Neuronal stem cell (in vitro differentiated cells): ENCODE results near the gene ANOS1.

ENCODE experiments used
- DNase-seq: peaks from one replicate; pipeline ENCODE4 v3.0.0-alpha.2; 2013; ENCODE audit warnings: low spot score
- H2AFZ ChIP-seq: one replicate; pipeline ENCODE4 v1.6.1; 2013; ENCODE audit warnings: mild to moderate bottlenecking, low read length, inconsistent platforms
- H2AK5ac ChIP-seq: 2 replicates; pipeline ENCODE4 v1.6.1; 2013; ENCODE audit warnings: low read depth, mild to moderate bottlenecking, inconsistent platforms, low read length, moderate library complexity, mixed read lengths
- H2BK120ac ChIP-seq: 2 replicates; pipeline ENCODE4 v1.6.1; 2013; ENCODE audit warnings: low read depth, mild to moderate bottlenecking, inconsistent platforms, low read length, moderate library complexity, mixed read lengths
- H2BK12ac ChIP-seq: one replicate; pipeline ENCODE4 v1.6.1; 2013; ENCODE audit warnings: low read length, inconsistent platforms
- H2BK15ac ChIP-seq: 2 replicates; pipeline ENCODE4 v1.6.1; 2013; ENCODE audit warnings: mild to moderate bottlenecking, low read length, inconsistent platforms, mixed read lengths
- H2BK5ac ChIP-seq: one replicate; pipeline ENCODE4 v1.6.1; 2013; ENCODE audit warnings: inconsistent platforms, mild to moderate bottlenecking, low read length, moderate library complexity
- H3K14ac ChIP-seq: one replicate; pipeline ENCODE4 v1.6.1; 2013; ENCODE audit warnings: low read length, inconsistent platforms
- H3K18ac ChIP-seq: 2 replicates; pipeline ENCODE4 v1.6.1; 2013; ENCODE audit warnings: low read length, inconsistent platforms
- H3K23ac ChIP-seq: 2 replicates; pipeline ENCODE4 v1.6.1; 2013; ENCODE audit warnings: low read depth, mild to moderate bottlenecking, mixed read lengths, low read length, inconsistent platforms; ENCODE audit not compliant: poor library complexity
- H3K27ac ChIP-seq: replicated peaks from 3 replicates; pipeline ENCODE4 v1.5.1; 2013; ENCODE audit warnings: low read length, inconsistent platforms
- H3K27me3 ChIP-seq, 3 experiments: 2 replicates each; pipeline ENCODE4 v1.6.1; 2013; ENCODE audit warnings: low read length in 3 of 3, mild to moderate bottlenecking in 2 of 3, inconsistent platforms in 1 of 3, low read depth in 1 of 3, mixed read lengths in 1 of 3, moderate library complexity in 1 of 3; ENCODE audit not compliant: control insufficient read depth in 3 of 3, insufficient read depth in 3 of 3
- H3K36me3 ChIP-seq, 2 donors: replicated peaks in 1 of 2; 2 replicates each; pipeline ENCODE4 v1.6.1; 2013; ENCODE audit warnings: low read length in 2 of 2; ENCODE audit not compliant: control insufficient read depth in 2 of 2, insufficient read depth in 2 of 2
- H3K4ac ChIP-seq: 2 replicates; pipeline ENCODE4 v1.6.1; 2013; ENCODE audit warnings: inconsistent platforms, mild to moderate bottlenecking, low read length, moderate library complexity
- H3K4me1 ChIP-seq, 2 donors: 1 replicate in 1 of 2; 2 replicates in 1 of 2; pipeline ENCODE4 v1.6.1; 2013; ENCODE audit warnings: low read length in 2 of 2, low read depth in 1 of 2; ENCODE audit not compliant: control insufficient read depth in 2 of 2, insufficient read depth in 1 of 2
- H3K4me2 ChIP-seq: one replicate; pipeline ENCODE4 v1.6.1; 2013; ENCODE audit warnings: mild to moderate bottlenecking, low read length, inconsistent platforms; ENCODE audit not compliant: insufficient read depth, poor library complexity, severe bottlenecking
- H3K4me3 ChIP-seq, 2 donors: 2 replicates each; pipeline ENCODE4 v1.5.1; 2013; ENCODE audit warnings: low read length in 2 of 2, mild to moderate bottlenecking in 2 of 2, inconsistent platforms in 1 of 2, moderate library complexity in 1 of 2
- H3K79me1 ChIP-seq: one replicate; pipeline ENCODE4 v1.6.1; 2013; ENCODE audit warnings: low read depth, mild to moderate bottlenecking, inconsistent platforms, low read length, moderate library complexity
- H3K9ac ChIP-seq: one replicate; pipeline ENCODE4 v1.6.1; 2013; ENCODE audit warnings: mild to moderate bottlenecking, low read depth, low read length, inconsistent platforms; ENCODE audit not compliant: poor library complexity
- H3K9me3 ChIP-seq, 2 donors: replicated peaks in 1 of 2; 2 replicates each; pipeline versions ENCODE3 to v1.6.1; 2013; ENCODE audit warnings: low read length in 2 of 2, mild to moderate bottlenecking in 2 of 2, inconsistent platforms in 1 of 2, low read depth in 1 of 2, mixed read lengths in 1 of 2, moderate library complexity in 1 of 2; ENCODE audit not compliant: control insufficient read depth in 2 of 2, insufficient read depth in 1 of 2
- H4K8ac ChIP-seq: one replicate; pipeline ENCODE4 v1.6.1; 2013; ENCODE audit warnings: low read depth, mild to moderate bottlenecking, inconsistent platforms, low read length, moderate library complexity
- H4K91ac ChIP-seq: one replicate; pipeline ENCODE4 v1.6.1; 2013; ENCODE audit warnings: low read length, low read depth, mild to moderate bottlenecking, inconsistent platforms; ENCODE audit not compliant: poor library complexity
- WGBS, 2 donors: extraction: QIAGEN DNeasy Blood & Tissue Kit; methylation state at CpG; one replicate each; pipeline ENCODE4 v1.1.7; 2013; ENCODE audit warnings: missing lambda C conversion rate in 2 of 2, mixed read lengths in 1 of 2; ENCODE audit not compliant: insufficient read length in 2 of 2, insufficient replicate concordance in 1 of 2; ENCODE audit errors: extremely low coverage in 2 of 2; 5-methylcytosine and 5-hydroxymethylcytosine counted together

ANOS1 gene

GRCh38 chrX:8653956-8654355 is 78.0 kb downstream of the ANOS1 start:
- H3K14ac ChIP-seq: no peak overlapping the region
- H4K91ac ChIP-seq: no peak overlapping the region
- H3K4me2 ChIP-seq: no peak overlapping the region
- no peaks in the 10 kb centered on the region for H3K4me1 ChIP-seq
- H2BK15ac ChIP-seq: no peak overlapping the region
- H3K27ac ChIP-seq: no peak overlapping the region
- H2BK5ac ChIP-seq: no peak overlapping the region
- no peak overlapping the region for H2BK120ac ChIP-seq
- H2BK12ac ChIP-seq: no peak overlapping the region
- no peak overlapping the region for H4K8ac ChIP-seq
- H3K23ac ChIP-seq: no peak overlapping the region
- no peak overlapping the region for H3K4me3 ChIP-seq
- no peak for DNase-seq
- H3K4ac ChIP-seq: no peak overlapping the region
- H3K9ac ChIP-seq: no peak overlapping the region
- H3K18ac ChIP-seq: no peak overlapping the region
- H3K36me3 ChIP-seq: no peaks in the 10 kb centered on the region
- no peak overlapping the region for H2AK5ac ChIP-seq
- H3K9me3 ChIP-seq: peaks cover 0 to 1% of the 10 kb centered on the region in 2 donors
- H3K79me1 ChIP-seq: no peaks in the 10 kb centered on the region
- no CpG with 5 or more reads among the region's 2 CpGs for WGBS, 2 donors
- no peaks in the 10 kb centered on the region for H3K27me3 ChIP-seq
- no peak overlapping the region for H2AFZ ChIP-seq

- Histone ChIP-seq H4K91ac (no peak overlapping the region), H3K4me2 (no peak overlapping the region), H2BK5ac (no peak overlapping the region), H3K23ac (no peak overlapping the region), H3K27ac (no peak overlapping the region), H3K18ac (no peak overlapping the region), H3K36me3 (no peaks in the 10 kb centered on the region), H3K9me3 (no peaks in the 10 kb centered on the region), H3K9ac (no peak overlapping the region), H2BK12ac (no peak overlapping the region), H3K4me3 (no peak overlapping the region), H2AFZ (no peak overlapping the region), H4K8ac (no peak overlapping the region), H3K4me1 (no peaks in the 10 kb centered on the region), H3K4ac (no peak overlapping the region), H2AK5ac (no peak overlapping the region), H3K27me3 (no peaks in the 10 kb centered on the region), H2BK15ac (no peak overlapping the region), H3K79me1 (no peaks in the 10 kb centered on the region), H3K14ac (no peak overlapping the region), H2BK120ac (no peak overlapping the region)
- no peak for DNase-seq
Observed at GRCh38 chrX:8649969-8650368, 82.0 kb downstream of the ANOS1 start.

GRCh38 chrX:8647176-8647575 is 84.8 kb downstream of the ANOS1 start:
- no peaks in the 10 kb centered on the region for H3K36me3 ChIP-seq
- no peak overlapping the region for H3K27ac ChIP-seq
- H2BK120ac ChIP-seq: no peak overlapping the region
- no peak overlapping the region for H3K18ac ChIP-seq
- no peak overlapping the region for H2BK15ac ChIP-seq
- H3K9me3 ChIP-seq: no peaks in the 10 kb centered on the region
- H3K4me2 ChIP-seq: no peak overlapping the region
- H2BK12ac ChIP-seq: no peak overlapping the region
- DNase-seq: no peak
- no peak overlapping the region for H3K4me3 ChIP-seq
- no peak overlapping the region for H3K14ac ChIP-seq
- H3K79me1 ChIP-seq: no peaks in the 10 kb centered on the region
- H3K27me3 ChIP-seq: no peaks in the 10 kb centered on the region
- no CpG with 5 or more reads among the region's 7 CpGs for WGBS, 2 donors
- no peak overlapping the region for H3K4ac ChIP-seq
- no peak overlapping the region for H2AK5ac ChIP-seq
- H3K9ac ChIP-seq: no peak overlapping the region
- H4K8ac ChIP-seq: no peak overlapping the region
- H3K4me1 ChIP-seq: no peaks in the 10 kb centered on the region
- H3K23ac ChIP-seq: no peak overlapping the region
- no peak overlapping the region for H2BK5ac ChIP-seq
- no peak overlapping the region for H2AFZ ChIP-seq
- no peak overlapping the region for H4K91ac ChIP-seq

GRCh38 chrX:8639949-8640475 is 91.9 kb downstream of the ANOS1 start:
- Histone ChIP-seq H3K18ac (no peak overlapping the region), H3K9me3 (no peaks in the 10 kb centered on the region), H2BK12ac (no peak overlapping the region), H3K4me1 (no peaks in the 10 kb centered on the region), H4K91ac (no peak overlapping the region), H3K4me3 (no peak overlapping the region), H3K36me3 (no peaks in the 10 kb centered on the region), H3K4me2 (no peak overlapping the region), H2AK5ac (no peak overlapping the region), H2AFZ (peak overlapping the region; percentile 51), H2BK15ac (no peak overlapping the region), H3K4ac (no peak overlapping the region), H3K9ac (no peak overlapping the region), H2BK120ac (no peak overlapping the region), H3K23ac (no peak overlapping the region), H3K27ac (peak overlapping the region; percentile 55), H4K8ac (no peak overlapping the region), H3K79me1 (no peaks in the 10 kb centered on the region), H3K27me3 (peaks cover 0 to 9% (median 0%) of the 10 kb centered on the region in 3 experiments), H3K14ac (no peak overlapping the region), H2BK5ac (no peak overlapping the region)
- no CpG with 5 or more reads among the region's 11 CpGs for WGBS, 2 donors
- DNase-seq: no peak
